Vagina (tissue), 2 donors: ENCODE measurements around the gene TRIP13. TPM values are rescaled to one million over a fixed set of nuclear protein-coding genes. Genes with fewer than 3 reads are reported as not detected.
"Not testable (repeated sequence)": the region's sequence is repeated elsewhere in the genome, so short reads cannot be mapped to it uniquely, and the experiment has no call there.

Experiments used
- DNase-seq, 2 donors: peaks; one replicate each; pipeline ENCODE4 v3.0.0-alpha.2; 2017; ENCODE audit errors: extremely low spot score in 2 of 2
- H3K27ac ChIP-seq: fragments of 200-600 bp; sonication (generic); one replicate; pipeline ENCODE4 v1.5.1; 2019
- H3K27me3 ChIP-seq: fragments of 200-600 bp; sonication (generic); one replicate; pipeline ENCODE4 v1.5.1; 2019
- H3K36me3 ChIP-seq, 2 donors: fragments of 200-600 bp; sonication (generic); one replicate each; pipeline ENCODE4 v1.5.1; 2017 to 2019
- H3K4me1 ChIP-seq: fragments of 200-600 bp; sonication (generic); one replicate; pipeline ENCODE4 v1.5.1; 2019
- H3K4me3 ChIP-seq, 2 donors: fragments of 200-600 bp; sonication (generic); 1 replicate in 1 of 2; 2 replicates in 1 of 2; pipeline ENCODE4 v1.5.1; 2016 to 2019
- H3K9me3 ChIP-seq: fragments of 200-600 bp; sonication (generic); one replicate; pipeline ENCODE4 v1.5.1; 2019
- POLR2A ChIP-seq, 2 donors: fragments of 450-650 bp; IDR thresholded peaks; one replicate each; pipeline ENCODE4 v1.6.1; 2017; ENCODE audit warnings: antibody characterized with exemption in 2 of 2, mild to moderate bottlenecking in 2 of 2, moderate library complexity in 2 of 2
- POLR2AphosphoS5 ChIP-seq, 2 donors: sonication (generic); formaldehyde crosslinking; IDR thresholded peaks; one replicate each; pipeline ENCODE4 v1.9.0; 2017; ENCODE audit warnings: antibody characterized with exemption in 2 of 2, mild to moderate bottlenecking in 2 of 2, low read depth in 1 of 2; ENCODE audit not compliant: insufficient read depth in 1 of 2
- intact Hi-C: fragments of 100-400 bp; cut with DNase I; formaldehyde crosslinking; loops from one replicate; pipeline ENCODE4 v1.15.1; 2023
- total RNA-seq: library from RNA; depleted of rRNA; stranded (reverse); fragments of >200 nt; gene quantifications from one replicate; pipeline ENCODE4 v1.2.3, GENCODE V29; 2016
- TF ChIP-seq, protein P1 (sequence below), 3 experiments: fragments of 450-650 bp in 2 of 3; fragments of 200-600 bp in 1 of 3; sonication (generic) in 1 of 3; IDR thresholded peaks; one replicate each; pipeline ENCODE4 v1.5.1; 2017 to 2019; ENCODE audit warnings: antibody characterized with exemption in 3 of 3, mild to moderate bottlenecking in 2 of 3, moderate library complexity in 2 of 3

The TRIP13 gene
- total RNA-seq, 1 donor from 2014 or later: 3.7 TPM

DNA sequence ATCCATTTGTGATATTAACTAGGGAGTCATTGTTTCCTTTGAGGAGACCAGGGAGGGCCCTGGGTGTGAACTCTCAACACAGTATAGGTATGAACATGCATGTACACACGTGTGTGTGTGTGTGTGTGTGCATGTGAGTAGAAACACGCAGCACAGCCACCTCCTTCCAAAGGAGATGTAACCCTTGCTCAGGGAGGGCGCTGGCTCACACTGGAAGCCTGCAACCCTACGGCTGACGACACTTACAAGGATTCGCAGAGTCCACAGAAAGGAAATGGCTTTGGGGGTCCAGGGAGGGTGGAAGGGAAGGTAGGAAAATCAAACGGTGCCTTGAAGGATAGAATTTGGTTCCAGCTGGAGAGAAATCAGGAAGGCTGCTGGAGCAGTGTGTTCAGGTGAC is 21.9 kb downstream of the TRIP13 start:
- intact Hi-C loops: no loop called here
- TF ChIP-seq POLR2AphosphoS5 (IDR thresholded peaks at IDR 0.05; ENCODE audit: insufficient read depth in 1 of 2, low read depth in 1 of 2): no peak
- TF ChIP-seq, protein P1, sequence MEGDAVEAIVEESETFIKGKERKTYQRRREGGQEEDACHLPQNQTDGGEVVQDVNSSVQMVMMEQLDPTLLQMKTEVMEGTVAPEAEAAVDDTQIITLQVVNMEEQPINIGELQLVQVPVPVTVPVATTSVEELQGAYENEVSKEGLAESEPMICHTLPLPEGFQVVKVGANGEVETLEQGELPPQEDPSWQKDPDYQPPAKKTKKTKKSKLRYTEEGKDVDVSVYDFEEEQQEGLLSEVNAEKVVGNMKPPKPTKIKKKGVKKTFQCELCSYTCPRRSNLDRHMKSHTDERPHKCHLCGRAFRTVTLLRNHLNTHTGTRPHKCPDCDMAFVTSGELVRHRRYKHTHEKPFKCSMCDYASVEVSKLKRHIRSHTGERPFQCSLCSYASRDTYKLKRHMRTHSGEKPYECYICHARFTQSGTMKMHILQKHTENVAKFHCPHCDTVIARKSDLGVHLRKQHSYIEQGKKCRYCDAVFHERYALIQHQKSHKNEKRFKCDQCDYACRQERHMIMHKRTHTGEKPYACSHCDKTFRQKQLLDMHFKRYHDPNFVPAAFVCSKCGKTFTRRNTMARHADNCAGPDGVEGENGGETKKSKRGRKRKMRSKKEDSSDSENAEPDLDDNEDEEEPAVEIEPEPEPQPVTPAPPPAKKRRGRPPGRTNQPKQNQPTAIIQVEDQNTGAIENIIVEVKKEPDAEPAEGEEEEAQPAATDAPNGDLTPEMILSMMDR (IDR thresholded peaks at IDR 0.05): no peak
- no peak for TF ChIP-seq POLR2A (IDR thresholded peaks at IDR 0.05)
- H3K27me3 ChIP-seq: no peaks in the 10 kb centered on the region
- no peaks in the 10 kb centered on the region for H3K4me1 ChIP-seq
- DNase-seq: no peak
- no peak overlapping the region for H3K4me3 ChIP-seq
- no peaks in the 10 kb centered on the region for H3K9me3 ChIP-seq
- no peak overlapping the region for H3K27ac ChIP-seq
- no peaks in the 10 kb centered on the region for H3K36me3 ChIP-seq

DNA sequence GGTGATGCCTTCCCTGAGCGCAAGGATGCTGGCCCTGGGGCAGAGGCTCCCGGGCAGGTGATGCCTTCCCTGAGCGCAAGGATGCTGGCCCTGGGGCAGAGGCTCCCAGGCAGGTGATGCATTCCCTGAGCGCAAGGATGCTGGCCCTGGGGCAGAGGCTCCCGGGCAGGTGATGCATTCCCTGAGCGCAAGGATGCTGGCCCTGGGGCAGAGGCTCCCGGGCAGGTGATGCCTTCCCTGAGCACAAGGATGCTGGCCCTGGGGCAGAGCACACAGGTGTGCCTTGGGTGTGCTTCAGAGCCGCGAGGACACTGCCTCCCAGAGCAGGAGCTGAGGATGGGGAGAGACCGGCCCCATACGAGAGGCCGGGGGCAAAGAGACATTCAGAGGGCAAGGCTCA is 22.7 kb downstream of the TRIP13 start:
- H3K27ac ChIP-seq, H3K4me3 ChIP-seq, H3K36me3 ChIP-seq, H3K27me3 ChIP-seq, H3K4me1 ChIP-seq, H3K9me3 ChIP-seq, intact Hi-C loops: not testable (repeated sequence)
- DNase-seq: peak in 1 of 2 donors; percentile 61

DNA sequence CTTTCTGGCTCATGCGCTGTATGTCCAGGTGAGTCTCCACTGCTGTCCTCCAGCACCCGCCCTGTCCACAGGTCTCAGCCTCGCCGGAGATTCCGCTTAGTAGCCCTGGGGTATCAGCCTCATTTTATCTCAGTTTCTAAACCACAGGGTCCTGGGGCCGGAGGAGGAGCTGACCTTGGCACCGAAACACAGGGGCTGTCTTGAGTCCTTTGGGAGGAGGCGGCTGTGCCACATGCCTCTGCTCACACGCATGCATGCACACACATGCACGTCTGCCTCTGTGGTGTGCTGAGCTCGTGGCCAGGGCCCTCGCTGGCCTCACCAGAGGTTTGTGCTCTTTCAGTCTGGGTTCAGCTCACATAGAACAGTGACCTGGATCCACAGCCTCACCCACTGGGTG is 23.3 kb downstream of the TRIP13 start:
- no peak for TF ChIP-seq POLR2A (IDR thresholded peaks at IDR 0.05)
- TF ChIP-seq POLR2AphosphoS5 (IDR thresholded peaks at IDR 0.05; ENCODE audit: insufficient read depth in 1 of 2, low read depth in 1 of 2): no peak
- TF ChIP-seq, protein P1 (IDR thresholded peaks at IDR 0.05): no peak
- Histone ChIP-seq H3K27ac (no peak overlapping the region), H3K9me3 (no peaks in the 10 kb centered on the region), H3K36me3 (no peaks in the 10 kb centered on the region), H3K4me3 (no peak overlapping the region), H3K27me3 (no peaks in the 10 kb centered on the region), H3K4me1 (no peaks in the 10 kb centered on the region)
- intact Hi-C loops: no loop called here
- peak in 1 of 2 donors; percentile 77 for DNase-seq

DNA sequence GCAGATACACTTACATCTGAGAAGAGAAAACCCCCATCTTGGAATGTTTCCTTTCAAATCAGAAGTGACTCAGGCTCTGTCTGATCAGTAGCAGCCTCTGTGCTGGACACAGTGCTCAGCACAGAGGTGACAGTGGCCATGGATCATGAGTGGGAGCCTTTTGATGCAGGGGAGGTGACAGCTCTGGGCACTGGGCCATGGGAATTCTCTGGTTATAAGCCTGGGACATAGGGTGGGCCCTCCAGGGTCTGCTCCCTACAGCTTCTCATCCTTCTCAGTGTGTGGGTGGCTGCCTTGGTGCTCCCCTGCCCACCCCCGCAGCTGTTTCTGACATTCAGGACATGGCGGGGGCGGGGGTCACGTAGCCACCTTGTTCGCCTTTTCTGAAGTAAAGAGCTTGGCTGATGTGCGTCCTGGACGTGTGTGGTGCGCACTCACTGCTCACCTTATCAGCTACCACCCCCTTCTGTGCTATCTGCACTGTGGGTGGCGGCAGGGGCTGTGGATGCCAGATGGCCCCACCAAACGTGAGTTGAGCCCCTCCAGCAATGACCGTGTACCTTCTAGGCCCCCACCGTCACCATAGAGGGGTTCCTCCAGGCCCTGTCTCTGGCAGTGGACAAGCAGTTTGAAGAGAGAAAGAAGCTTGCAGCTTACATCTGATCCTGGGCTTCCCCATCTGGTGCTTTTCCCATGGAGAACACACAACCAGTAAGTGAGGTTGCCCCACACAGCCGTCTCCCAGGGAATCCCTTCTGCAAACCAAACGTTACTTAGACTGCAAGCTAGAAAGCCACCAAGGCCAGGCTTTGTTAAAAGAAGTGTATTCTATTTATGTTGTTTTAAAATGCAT is 24.0 kb downstream of the TRIP13 start:
- DNase-seq: peak in 1 of 2 donors; percentile 82
- Histone ChIP-seq H3K9me3 (no peaks in the 10 kb centered on the region), H3K36me3 (no peaks in the 10 kb centered on the region), H3K4me3 (no peak overlapping the region), H3K27ac (no peak overlapping the region), H3K4me1 (no peaks in the 10 kb centered on the region), H3K27me3 (no peaks in the 10 kb centered on the region)
- TF ChIP-seq, protein P1 (IDR thresholded peaks at IDR 0.05): no peak
- TF ChIP-seq POLR2A (IDR thresholded peaks at IDR 0.05) (no peak), POLR2AphosphoS5 (IDR thresholded peaks at IDR 0.05; ENCODE audit: insufficient read depth in 1 of 2, low read depth in 1 of 2) (no peak)
- intact Hi-C loops: no loop called here

DNA sequence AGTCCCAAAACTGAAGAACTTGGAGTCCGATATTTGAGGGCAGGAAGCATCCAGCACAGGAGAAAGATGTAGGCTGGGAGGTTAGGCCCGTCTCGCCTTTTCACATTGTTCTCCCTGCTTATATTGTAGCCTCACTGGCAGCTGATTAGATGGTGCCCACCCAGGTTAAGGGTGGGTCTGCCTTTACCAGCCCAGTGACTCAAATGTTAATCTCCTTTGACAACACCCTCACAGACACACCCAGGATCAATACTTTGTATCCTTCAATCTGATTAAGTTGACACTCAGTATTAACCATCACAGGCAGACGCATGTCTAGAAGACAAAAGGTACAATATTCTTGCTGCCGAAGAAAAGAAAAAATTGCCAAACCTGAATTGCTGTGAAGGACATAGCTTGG is 26.0 kb downstream of the TRIP13 start:
- H3K27me3 ChIP-seq, H3K4me1 ChIP-seq, H3K9me3 ChIP-seq, H3K4me3 ChIP-seq, H3K27ac ChIP-seq, intact Hi-C loops, H3K36me3 ChIP-seq: not testable (repeated sequence)
- peak in 1 of 2 donors; percentile 34 for DNase-seq

DNA sequence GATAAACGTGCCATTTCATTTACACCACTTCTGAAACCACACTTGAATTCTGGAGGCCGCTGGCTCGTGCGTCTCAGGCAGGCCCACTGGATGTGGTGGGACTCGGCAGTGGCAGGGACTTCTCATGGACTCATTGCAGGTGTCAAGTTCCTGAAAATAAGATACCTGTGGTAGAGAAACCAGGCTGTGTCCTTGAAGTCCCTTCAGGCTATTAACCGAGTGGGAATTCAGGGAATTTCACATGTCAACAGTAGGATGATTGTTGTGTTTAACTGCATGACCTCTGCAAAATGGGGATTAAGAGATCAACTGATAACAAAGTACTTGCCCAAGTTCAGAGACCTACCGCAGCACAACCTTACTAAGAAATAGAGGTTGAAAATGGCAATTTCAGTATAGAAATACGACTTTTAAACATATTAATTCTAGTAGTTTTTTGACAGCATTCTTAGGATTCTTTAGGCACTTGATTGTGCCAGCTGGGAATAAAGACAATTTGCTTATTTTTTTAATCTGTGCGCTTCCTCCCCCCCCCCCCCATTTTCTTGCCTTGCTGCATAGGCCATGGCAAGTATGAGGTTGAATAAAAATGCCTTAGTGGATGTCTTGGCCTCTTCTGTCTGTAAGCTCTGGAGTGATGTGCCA is 26.8 kb downstream of the TRIP13 start:
- TF ChIP-seq POLR2A (IDR thresholded peaks at IDR 0.05): no peak
- TF ChIP-seq POLR2AphosphoS5 (IDR thresholded peaks at IDR 0.05; ENCODE audit: insufficient read depth in 1 of 2, low read depth in 1 of 2): no peak
- H3K9me3 ChIP-seq: no peaks in the 10 kb centered on the region
- DNase-seq: peak in 1 of 2 donors; percentile 37

More for the DNA sequence above, 26.8 kb downstream of the TRIP13 start:
- Histone ChIP-seq H3K27me3 (no peaks in the 10 kb centered on the region), H3K4me1 (no peaks in the 10 kb centered on the region), H3K36me3 (no peaks in the 10 kb centered on the region), H3K27ac (no peak overlapping the region), H3K4me3 (no peak overlapping the region)
- intact Hi-C loops: no loop called here
